ENCODE measurements around the gene SCUBE2.

GRCh38 chr11:9095421-9095820 lies 4.0 kb upstream of the SCUBE2 start:
- TF ChIP-seq POLR2A (IDR thresholded peaks at IDR 0.05) = no peak
- TF ChIP-seq CTCF (IDR thresholded peaks at IDR 0.05) = peak in 2 of 5 experiments; percentile 7 to 12

Measured in transverse colon (tissue), 3 donors.